Measurements from ENCODE around the gene ZNF592.

Gene ZNF592

DNA sequence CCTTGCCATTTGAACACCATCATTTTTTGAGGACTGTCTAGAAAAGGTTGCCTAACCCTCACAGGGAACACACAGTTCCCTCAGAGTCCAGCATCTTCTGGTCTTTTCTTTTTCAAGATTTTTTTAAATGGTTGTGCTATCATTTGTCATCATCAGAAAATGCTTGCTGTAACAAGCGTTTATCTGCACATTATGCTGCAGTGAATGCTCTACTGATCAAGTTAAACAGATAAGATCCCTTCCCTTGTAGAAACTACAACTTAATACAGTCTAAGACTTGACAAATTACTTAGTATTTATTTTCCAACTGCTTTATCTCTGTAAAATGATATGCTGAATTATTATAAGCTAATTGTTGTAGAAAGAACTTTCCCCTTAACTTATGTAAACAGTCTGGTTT, 56.8 kb downstream of the ZNF592 start:
- no peak for DNase-seq (ENCODE audit: low read depth)

DNA sequence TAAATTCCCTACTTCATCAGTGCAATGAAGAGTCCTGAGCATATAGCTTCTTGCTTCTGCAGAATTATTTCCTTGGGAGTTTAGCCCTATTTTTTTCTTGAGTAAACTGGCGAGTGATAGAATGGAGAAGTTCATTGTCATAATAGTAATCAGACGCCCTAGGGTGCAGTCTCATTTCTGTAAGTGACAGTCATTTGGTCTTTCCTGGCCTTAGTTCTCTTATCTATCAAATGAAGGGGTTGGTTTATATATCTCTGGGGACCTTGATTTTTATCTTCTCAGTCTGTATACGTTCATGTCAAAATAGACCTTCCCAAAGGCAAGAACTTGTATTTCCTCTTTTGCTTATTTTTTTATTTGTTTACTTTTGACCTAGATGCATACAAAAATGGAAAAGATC, 58.8 kb downstream of the ZNF592 start:
- DNase-seq (ENCODE audit: low read depth), result no peak

DNA sequence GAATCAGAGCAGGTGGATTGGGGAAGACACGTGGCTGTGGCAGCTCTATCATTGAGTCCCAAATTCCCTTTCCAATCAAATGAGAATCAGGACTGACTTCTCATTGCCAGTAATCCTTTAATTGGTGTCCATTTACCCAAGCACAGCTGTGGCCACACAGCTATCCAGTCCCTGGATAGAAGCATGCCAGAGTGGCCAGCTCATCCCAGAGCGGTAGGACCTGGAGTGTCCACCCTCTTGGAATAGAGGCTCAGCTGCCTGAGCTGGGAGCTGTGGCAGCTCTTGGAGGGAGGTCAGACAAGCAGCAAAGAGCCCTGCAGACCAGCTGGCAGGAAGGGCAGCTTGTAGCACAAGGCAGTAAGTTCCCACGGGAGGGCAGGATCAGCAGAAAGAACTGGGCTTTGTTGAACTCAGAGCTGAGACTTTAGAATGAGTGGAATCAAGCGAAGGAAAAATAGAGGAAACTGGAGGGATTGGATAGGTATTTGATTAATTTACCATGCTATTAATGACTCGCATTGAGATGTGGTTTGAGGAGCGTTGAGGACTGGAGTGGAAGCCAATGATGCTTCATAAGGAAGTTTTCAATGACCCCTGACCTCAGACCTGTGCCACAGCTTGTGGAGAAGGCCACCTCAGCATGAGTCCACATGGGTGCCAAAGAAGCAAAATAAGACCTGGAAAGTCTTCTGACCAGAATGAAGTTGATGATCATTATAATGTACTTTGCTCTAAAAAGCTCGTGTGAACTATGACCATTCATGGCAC, 61.9 kb downstream of the ZNF592 start:
- no peak for DNase-seq (ENCODE audit: low read depth)

DNA sequence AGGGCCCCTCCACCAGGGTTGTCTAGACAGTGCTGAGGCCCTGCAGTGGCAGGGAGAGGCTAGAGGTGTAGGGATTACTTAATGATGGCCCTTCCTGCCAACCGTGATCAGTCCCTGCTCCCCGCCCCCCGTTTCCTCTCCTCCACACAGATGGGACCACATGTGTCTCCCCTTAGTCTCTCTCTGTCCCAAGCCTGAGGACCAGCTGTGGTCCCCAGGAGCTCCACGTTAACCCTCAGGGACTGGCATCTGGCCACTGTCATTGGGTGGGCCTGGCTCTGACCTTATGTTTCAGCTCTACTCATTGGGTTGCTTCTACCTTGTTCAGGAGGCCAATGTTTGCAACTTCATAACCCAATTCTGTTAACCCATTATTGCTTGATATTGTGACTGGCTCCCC, 62.8 kb downstream of the ZNF592 start:
- no peak for DNase-seq (ENCODE audit: low read depth)

DNA sequence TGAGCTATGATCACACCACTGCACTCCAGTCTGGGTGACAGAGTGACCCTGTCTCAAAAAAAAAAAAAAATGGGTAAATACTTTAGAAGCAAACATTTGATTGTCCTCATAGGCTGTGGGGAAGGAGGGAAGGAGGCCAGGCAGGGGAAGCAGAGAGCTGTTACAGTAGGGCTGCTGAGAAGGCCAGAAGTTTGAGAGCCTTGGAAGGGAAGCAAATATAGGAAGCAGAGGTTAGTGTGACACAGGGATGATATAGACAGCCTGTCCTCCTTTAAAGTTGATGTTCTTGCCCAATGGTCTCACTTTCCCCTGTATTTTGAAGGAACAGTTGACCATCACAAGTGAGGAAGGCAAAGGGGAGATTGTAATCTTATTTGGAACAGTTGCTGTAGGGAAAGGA, 63.4 kb downstream of the ZNF592 start:
- no peak for DNase-seq (ENCODE audit: low read depth)

DNA sequence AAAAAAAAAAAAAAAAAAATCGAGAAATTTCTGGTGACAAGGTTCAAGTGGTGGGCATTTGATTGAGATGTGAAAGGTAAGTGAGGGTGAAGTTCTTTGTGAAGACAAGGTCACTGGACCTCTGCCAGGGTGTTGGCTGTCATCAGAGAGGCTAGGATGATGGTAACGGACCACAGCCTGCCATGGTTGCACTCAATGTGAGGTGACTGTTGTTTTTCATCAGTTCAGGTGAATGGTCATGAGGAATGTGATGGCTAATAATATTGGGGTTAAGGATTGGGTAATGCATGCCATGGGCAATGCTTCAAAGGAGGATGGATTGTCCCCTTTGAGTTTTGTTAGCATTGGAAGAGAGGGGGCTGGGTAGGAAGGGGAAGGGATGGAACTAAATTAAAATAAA, 64.5 kb downstream of the ZNF592 start:
- no peak for DNase-seq (ENCODE audit: low read depth)

DNA sequence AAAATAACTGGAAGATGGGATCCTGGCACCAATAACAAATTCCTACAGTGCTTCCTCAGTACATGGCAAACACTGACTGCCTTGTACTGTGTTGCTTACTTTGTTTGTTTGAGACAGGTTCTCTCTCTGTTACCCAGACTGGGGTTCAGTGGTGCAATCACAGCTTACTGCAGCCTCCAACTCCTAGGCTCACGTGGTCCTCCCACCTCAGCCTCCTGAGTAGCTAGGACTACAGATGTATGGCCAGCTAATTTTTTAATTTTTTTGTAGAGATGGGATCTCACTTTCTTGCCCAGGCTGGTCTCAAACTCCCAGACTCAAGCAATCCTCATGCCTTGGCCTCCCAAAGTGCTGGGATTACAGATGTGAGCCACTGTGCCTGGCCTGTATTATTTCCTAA, 65.0 kb downstream of the ZNF592 start:
- DNase-seq (ENCODE audit: low read depth), result no peak

DNA sequence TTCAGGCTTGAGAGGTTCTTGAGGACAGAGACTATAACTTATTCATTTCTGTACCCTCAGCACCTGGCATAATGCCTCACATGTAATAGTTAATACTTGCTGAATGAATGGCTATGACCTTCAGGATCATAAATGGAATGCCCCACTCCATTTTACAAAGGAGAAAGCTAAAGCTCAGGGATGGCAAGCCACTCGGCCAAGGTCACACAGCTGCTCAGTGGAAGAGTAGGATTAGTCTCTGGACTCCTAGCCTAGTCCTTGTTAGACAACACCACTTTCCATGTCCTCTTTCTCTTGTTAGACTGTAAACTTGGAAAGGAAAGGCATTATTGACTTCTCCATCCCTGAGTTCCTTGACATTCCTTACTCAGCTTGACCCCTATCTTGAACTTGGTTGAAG, 65.5 kb downstream of the ZNF592 start:
- no peak for DNase-seq (ENCODE audit: low read depth)

DNA sequence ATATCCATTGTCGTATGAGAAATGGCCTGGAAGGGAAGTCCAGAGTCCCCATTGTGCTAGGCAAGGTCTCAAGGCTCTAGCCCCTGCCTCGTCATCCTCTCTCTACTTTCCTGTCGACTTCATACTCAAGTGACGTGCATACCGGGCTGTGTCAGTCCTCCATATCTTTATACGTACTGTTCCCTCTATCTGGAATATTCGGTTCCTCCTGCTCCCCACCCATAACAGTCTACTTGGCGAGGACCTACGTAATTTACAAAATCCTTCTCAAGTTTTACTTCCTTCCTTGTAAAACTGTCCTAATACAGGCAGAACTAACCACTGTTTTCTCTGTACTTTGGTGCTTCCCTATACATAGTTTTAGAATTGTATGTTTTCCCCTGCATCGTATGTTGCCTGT, 66.5 kb downstream of the ZNF592 start:
- DNase-seq (ENCODE audit: low read depth), result no peak

DNA sequence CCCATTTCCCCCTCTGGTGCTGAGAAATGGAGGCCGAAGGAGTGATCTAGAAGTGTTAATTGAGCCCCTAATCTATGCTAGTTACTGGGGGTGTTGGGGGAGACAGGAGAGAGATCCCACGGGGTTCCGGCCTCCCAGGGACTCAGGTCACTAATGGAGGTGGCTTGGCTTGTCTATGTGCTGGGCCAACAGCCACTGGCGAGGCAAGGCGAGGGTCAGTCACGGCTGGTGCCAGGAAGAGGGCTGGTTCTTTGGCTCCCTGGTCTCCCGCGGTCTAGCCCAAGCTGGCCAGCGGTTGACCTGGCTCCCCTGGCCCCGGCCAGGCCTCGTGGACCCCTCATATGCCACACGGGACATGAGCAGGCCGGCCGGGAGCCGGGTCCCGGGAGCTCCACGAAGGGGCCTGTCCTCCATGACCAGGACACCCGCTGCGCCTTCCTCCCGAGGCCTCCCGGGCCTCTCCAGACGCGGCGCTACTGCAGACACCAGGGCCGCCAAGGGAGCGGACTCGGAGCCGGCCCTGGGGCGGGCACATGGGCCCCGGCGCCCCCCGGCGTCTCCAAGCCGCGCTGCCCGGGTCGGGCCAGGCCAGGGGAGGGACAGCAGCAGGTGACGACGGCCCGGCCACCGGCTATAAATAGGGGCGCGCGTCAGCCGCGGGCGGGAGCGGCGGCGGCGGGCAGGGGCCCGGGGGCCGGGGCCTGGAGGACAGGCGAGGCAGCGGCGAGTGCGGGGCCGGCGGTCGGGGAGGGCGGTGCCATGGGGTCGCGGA, 68.5 kb downstream of the ZNF592 start, which contains the start of gene ALPK3:
TSS of gene ALPK3 (plus strand) at position 663 of the 772 bp plus-strand sequence. CDS start at position 760, 97 bp downstream.
- no peak for DNase-seq (ENCODE audit: low read depth)

DNA sequence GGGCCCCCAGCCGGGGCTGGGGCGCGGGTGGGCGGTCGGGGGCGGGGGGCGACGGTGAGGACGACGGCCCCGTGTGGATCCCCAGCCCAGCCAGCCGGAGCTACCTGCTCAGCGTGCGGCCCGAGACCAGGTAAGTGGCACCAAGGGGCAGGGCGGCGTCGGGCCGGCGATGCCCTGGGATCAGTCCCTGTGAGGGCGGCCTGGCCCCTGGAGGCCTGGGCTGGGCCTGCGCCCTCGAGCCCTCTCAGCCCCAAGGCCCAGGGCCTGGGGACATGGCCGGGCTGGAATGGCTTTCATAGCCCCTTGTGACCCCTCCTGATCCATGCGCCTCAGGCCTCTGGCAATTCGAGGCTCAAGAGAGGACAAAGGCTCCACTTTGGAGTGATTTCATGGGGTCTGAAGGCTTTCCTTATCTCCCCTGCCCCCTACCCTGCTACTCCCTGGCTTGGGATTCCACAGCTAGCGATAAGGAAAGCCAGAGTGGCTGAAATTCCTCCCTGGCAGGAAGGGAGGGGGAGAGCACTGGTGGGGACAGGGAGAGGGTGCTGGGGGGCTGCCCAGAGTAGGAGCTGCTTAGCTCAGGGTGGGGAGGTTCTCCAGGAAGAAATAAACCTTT, 69.2 kb downstream of the ZNF592 start:
- no peak for DNase-seq (ENCODE audit: low read depth)

DNA sequence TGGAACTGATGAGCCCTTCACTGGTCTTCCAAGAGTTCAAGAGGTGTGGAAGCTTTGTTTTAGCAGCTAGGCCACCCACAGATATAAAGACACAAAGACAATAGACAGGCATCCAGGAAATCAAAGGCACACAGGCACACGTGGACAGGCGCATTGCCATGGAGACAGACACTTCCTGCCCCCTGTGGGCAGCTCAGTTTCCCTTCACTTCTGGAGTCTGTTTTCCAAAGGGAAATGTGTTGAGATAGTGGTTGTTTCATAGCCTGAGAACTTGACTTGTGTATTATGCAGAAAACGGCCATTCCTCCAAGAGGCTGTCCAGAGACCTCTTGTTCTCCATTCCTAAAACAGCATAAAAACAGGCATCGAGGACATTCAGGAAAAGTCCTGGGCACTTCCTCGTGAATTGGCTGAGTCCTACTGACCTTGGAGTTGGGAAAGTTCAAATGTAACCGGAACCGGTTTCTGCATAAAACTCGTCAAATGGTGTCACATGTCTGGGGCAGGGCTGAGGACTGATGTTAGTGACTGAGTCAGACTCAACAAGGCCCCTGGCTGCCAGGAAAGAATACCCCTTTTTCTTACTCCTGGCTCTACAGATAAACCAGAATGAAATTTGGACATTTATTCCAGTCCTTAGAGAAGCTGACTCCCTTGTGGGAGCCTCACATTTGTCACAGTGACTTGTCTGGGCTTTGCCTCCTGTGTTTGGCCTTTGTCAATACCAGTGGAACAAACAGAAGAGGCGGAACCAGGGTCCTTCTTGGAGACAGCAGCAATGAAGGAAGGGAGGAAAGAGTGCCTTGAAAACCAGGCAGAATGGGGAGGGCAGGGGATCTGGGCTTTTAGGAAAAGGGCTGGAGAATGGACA, 70.1 kb downstream of the ZNF592 start:
- no peak for DNase-seq (ENCODE audit: low read depth)

DNA sequence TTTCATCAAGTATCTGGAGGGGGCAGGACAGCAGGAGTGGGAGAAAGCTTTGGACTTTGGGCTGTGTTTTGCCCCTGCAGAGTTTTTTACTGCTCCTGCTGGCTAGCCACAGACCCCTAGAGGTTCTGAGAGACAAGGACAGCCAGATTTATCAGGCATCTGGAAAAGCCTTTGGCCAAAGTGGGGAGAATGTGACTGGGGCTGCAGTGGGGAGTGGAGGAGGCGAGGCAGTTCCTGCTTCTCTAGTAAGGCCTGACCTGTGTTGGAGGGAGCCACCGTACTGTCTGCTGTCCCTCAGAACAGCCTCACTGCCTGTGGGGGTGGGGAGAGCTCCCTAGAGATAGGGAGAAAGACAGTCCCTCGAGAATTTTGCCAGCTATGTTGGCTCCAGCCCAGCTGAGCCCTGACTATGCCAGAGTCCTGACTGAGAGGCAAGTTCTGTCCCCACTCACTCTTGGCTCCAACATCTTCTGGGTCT, 70.9 kb downstream of the ZNF592 start:
- DNase-seq (ENCODE audit: low read depth), result no peak

DNA sequence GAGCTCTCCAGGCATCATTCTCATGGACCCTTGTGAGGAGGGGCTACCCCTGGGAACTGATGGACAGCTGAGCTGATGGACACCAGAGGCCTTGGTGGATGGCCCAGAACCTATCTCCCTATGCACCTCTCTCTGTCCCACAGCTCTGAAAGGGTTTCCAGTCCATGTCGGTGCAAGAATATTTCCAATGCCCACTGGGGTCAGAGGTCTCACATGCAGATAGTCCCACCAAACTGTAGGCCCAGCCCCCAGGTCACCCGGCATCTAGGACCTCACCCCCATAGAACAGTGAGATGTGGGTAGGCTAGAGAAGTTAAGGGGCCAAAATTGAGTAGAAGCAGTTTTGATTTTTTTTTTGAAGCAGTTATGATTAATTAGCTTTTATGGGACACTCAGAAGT, 71.4 kb downstream of the ZNF592 start:
- DNase-seq (ENCODE audit: low read depth), result no peak

DNA sequence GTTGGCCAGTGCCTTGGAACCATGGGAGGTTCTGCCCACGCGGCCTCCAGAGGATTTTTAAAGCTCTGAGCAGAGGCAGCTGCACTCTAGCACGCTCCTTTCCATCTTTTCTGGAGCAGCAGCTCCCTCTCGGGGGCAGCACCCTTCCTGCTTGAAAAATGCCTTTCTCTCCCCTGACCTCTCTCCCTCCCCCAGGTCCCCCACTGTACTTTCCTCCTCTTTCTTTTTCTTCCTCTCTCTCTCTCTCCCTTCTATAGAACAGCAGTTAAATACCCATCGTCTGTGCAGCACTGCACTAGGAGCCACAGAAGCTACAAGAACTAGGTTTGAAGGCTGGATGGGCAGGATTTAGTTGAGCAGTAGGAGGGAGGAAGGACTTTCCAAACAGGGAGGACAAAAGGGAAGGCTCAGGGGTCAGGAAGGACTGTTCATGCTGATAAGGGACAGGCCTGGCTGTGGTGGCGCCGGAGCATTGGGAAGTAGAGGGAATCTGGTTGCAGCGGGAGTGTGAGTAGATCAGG, 73.2 kb downstream of the ZNF592 start:
- DNase-seq (ENCODE audit: low read depth), result no peak

DNA sequence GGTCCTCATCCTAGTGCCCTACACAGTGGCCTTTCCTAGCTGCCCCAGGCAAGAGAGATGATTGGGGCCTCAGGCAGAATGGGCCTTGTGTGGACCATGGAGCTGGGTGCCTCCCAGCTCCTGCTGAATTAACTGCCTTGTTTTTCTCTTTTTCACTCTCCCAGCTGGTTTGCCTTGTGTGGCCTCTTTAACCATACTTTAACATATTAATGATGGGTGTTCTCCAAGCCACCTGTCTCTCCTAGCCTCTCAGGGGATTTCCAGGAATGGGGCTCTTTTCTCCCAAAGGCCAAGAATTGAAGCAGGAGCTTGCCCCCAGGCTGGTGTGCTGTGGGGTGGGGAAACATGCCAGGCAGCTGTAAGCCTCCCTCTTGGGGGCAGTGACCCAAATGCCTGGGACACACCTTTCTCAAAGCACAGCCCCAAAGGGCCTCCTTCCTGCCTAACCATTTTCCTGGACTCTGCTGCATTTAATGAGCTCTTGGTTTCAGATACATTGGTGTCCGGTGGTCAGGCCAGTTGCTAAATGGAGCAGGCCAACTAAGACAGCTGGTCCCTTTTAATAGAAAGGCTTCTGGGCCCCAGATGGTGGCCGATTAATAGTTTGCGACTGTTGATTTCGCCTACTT, 74.4 kb downstream of the ZNF592 start:
- DNase-seq (ENCODE audit: low read depth), result no peak

DNA sequence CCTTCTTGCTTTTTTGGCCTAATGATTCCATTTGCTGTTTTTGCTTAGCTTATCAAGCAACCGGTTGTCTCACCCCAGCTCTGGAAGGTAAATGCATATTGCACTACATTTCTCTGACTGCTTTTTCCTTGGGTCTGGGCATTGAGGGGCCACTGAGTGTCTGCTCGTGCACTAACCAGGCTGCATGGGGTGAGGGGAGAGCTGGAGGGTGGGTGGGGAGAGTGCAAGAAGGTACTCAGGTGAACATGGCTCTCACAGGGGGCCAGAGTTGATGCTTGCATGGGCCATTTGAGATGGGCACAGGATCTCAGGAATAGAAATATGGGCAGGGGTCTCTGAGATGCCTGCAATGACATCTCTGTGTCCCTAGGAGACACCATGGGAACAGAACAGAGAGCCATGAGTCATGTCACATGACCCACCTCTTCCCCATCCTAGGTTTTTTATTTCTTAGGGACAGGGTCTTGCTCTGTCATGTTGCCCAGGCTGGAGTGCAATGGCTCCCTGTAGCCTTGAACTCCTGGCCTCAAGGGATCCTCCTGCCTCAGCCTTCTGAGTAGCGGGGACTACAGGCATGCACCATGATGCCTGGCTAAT, 75.0 kb downstream of the ZNF592 start:
- no peak for DNase-seq (ENCODE audit: low read depth)

DNA sequence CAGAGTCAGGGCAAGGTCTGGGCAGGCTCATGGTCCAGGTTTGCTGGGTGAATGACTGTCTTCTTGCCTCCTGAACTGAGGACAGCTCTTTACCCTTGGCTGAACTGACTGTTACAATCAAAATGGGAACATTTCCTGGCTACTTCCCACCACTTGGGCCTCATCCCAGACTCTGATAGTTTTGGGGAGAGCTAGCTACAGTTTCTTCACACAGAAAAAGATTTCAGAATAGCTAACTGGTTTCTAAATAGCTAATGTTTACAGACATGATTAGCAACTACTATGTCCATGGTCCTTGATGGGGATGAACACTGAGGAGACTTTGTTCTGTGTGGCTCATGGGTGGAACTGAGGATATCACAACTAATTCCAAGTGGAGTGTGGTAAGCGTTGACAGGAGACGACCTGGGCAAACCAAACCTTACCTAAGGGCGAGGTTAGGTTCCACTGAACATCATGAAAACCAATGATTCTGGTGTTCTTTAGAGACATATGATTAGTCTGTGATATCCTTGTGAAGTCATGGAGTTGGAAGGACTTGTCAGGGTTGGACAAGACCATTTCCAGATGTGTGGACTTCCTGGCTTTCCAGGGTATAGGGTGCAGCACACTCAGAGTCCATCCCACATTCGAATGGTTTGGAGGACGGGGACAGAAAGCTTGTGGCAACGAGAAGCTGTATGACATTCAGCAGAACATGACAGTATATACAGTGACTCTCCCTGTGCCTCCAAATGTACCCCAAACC, 76.0 kb downstream of the ZNF592 start:
- DNase-seq (ENCODE audit: low read depth), result no peak

DNA sequence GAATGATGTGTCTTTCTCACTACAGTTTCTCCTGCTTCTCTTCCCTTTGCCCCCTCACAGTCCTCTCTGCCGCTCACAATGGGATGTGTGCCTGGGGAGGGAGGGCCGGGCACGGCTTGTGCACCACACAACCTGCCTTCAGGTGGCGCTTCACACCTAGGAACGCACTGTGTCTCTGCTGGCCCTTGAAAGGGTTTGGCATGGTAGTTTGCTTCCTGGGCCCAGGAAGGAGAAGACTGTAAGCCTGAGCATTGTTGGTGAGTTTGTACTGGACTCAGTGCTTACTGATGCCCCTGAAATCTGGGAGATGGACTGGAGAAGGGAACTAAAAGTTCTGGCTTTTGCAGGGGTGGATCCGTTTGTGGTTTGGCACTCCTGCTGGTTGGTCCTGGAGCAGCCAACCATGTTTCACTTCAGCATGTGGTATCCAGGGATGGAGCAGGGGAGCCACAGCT, 78.0 kb downstream of the ZNF592 start:
- no peak for DNase-seq (ENCODE audit: low read depth)

DNA sequence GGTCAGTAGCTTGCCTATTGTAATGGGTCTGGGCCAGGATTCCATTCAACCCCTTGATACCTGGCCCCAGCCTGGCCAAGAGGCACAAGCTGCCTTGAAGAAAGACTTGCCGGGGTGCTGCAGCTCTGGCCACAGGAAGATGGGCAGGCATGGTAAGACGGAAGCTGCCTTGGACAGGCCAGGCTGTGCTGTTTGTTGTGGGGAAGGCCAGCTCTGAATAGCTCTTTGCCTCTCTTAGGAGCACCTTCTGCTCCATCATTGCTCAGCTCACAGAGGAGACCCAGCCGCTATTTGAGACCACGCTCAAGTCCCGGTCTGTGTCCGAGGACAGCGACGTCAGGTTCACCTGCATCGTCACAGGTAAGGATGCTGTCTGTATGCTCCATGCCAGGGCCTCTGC, 78.9 kb downstream of the ZNF592 start:
- no peak for DNase-seq (ENCODE audit: low read depth)
